Tibial nerve (tissue), 4 donors: Measurements from ENCODE around the gene AMIGO3. TPM values are rescaled to one million over a fixed set of nuclear protein-coding genes. Genes with fewer than 3 reads are reported as not detected.

Source experiments
- DNase-seq, 2 donors: peaks; one replicate each; pipeline ENCODE4 v3.0.0-alpha.2; 2019; ENCODE audit warnings: low spot score in 2 of 2
- H3K27ac ChIP-seq, 4 donors: fragments of 200-600 bp; sonication (generic) in 3 of 4; one replicate each; pipeline ENCODE4 v1.5.1; 2017 to 2019; ENCODE audit warnings: mild to moderate bottlenecking in 1 of 4
- H3K27me3 ChIP-seq, 2 donors: fragments of 200-600 bp; sonication (generic) in 1 of 2; one replicate each; pipeline versions ENCODE4 v1.5.1 to v1.6.0; 2017 to 2019
- H3K36me3 ChIP-seq, 3 donors: fragments of 200-600 bp; sonication (generic); one replicate each; pipeline ENCODE4 v1.5.1; 2018 to 2019
- H3K4me1 ChIP-seq, 4 donors: fragments of 200-600 bp; sonication (generic) in 3 of 4; one replicate each; pipeline ENCODE4 v1.5.1; 2017 to 2019
- H3K4me3 ChIP-seq, 4 donors: fragments of 200-600 bp; sonication (generic) in 3 of 4; one replicate each; pipeline ENCODE4 v1.5.1; 2017 to 2019; ENCODE audit warnings: mild to moderate bottlenecking in 1 of 4, moderate library complexity in 1 of 4
- H3K9me3 ChIP-seq, 4 donors: fragments of 200-600 bp; sonication (generic) in 3 of 4; one replicate each; pipeline ENCODE4 v1.5.1; 2017 to 2019
- EP300 ChIP-seq, 2 donors: sonication (generic); formaldehyde crosslinking; IDR thresholded peaks; one replicate each; pipeline ENCODE4 v1.6.1; 2017; ENCODE audit warnings: antibody characterized with exemption in 2 of 2, mild to moderate bottlenecking in 1 of 2
- POLR2A ChIP-seq, 2 donors: fragments of 450-650 bp; IDR thresholded peaks; one replicate each; pipeline ENCODE4 v1.6.1; 2017; ENCODE audit warnings: antibody characterized with exemption in 2 of 2, mild to moderate bottlenecking in 2 of 2, moderate library complexity in 2 of 2
- WGBS, 2 donors: methylation state at CpG; one replicate each; pipeline ENCODE4 v1.1.5; 2018; 5-methylcytosine and 5-hydroxymethylcytosine counted together
- total RNA-seq, 4 donors: library from RNA; depleted of rRNA; stranded (reverse); fragments of >200 nt; gene quantifications; one replicate each; pipeline ENCODE4 v1.1.0, GENCODE V29; 2016
- TF ChIP-seq, protein P1 (sequence below), 5 experiments: fragments of 200-600 bp in 3 of 5; fragments of 450-650 bp in 2 of 5; sonication (generic) in 3 of 5; IDR thresholded peaks; one replicate each; pipeline ENCODE4 v1.5.1; 2016 to 2019; ENCODE audit warnings: antibody characterized with exemption in 5 of 5, mild to moderate bottlenecking in 3 of 5, moderate library complexity in 2 of 5

AMIGO3 gene
- total RNA-seq, 4 donors from 2014 or later, result 2.1 to 4.2 TPM; not detected in 2

GRCh38 chr3:49745986-49746385 lies 26.5 kb upstream of the AMIGO3 start:
- no peak for DNase-seq
- Histone ChIP-seq H3K27ac (no peak overlapping the region), H3K4me3 (no peak overlapping the region), H3K4me1 (peaks cover 0 to 31% (median 0%) of the 10 kb centered on the region in 4 donors), H3K36me3 (peaks cover 0 to 50% (median 6%) of the 10 kb centered on the region in 3 donors), H3K9me3 (no peaks in the 10 kb centered on the region), H3K27me3 (no peaks in the 10 kb centered on the region)
- TF ChIP-seq POLR2A (IDR thresholded peaks at IDR 0.05) (no peak), EP300 (IDR thresholded peaks at IDR 0.05) (no peak)
- TF ChIP-seq, protein P1, sequence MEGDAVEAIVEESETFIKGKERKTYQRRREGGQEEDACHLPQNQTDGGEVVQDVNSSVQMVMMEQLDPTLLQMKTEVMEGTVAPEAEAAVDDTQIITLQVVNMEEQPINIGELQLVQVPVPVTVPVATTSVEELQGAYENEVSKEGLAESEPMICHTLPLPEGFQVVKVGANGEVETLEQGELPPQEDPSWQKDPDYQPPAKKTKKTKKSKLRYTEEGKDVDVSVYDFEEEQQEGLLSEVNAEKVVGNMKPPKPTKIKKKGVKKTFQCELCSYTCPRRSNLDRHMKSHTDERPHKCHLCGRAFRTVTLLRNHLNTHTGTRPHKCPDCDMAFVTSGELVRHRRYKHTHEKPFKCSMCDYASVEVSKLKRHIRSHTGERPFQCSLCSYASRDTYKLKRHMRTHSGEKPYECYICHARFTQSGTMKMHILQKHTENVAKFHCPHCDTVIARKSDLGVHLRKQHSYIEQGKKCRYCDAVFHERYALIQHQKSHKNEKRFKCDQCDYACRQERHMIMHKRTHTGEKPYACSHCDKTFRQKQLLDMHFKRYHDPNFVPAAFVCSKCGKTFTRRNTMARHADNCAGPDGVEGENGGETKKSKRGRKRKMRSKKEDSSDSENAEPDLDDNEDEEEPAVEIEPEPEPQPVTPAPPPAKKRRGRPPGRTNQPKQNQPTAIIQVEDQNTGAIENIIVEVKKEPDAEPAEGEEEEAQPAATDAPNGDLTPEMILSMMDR (IDR thresholded peaks at IDR 0.05), result no peak
- 77 to 91% methylated on average over 2 of the region's 2 CpGs for WGBS, 2 donors

- no peak for DNase-seq
- Histone ChIP-seq H3K4me1 (peaks cover 0 to 5% (median 0%) of the 10 kb centered on the region in 4 donors), H3K27me3 (no peaks in the 10 kb centered on the region), H3K27ac (no peak overlapping the region), H3K4me3 (no peak overlapping the region), H3K36me3 (peaks cover 0 to 58% (median 8%) of the 10 kb centered on the region in 3 donors), H3K9me3 (no peaks in the 10 kb centered on the region)
- TF ChIP-seq POLR2A (IDR thresholded peaks at IDR 0.05) (no peak), EP300 (IDR thresholded peaks at IDR 0.05) (no peak)
Observed at GRCh38 chr3:49740427-49740826, 20.9 kb upstream of the AMIGO3 start.

- no peak for DNase-seq
- TF ChIP-seq POLR2A (IDR thresholded peaks at IDR 0.05), result no peak
- 96% methylated on average over 11 of the region's 11 CpGs for WGBS, 2 donors
Observed at GRCh38 chr3:49738067-49738713, 18.7 kb upstream of the AMIGO3 start.

DNA sequence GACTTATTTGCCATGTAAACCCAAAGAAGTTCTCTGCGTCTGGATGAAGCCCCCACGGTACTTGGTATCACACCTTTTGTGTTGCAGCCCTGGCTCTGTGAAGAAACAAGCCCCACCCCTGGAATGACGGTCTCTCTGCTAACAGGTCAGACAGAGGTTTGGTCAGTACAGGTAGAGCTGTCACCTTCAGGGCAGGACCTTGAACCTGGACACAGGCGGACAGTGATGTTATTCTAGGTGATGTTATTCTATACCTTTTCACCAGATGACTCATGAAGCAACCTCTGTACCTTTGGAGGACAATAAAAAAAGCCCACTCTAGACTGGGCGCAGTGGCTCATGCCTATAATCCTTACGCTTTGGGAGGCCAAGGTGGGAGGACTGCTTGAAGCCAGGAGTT lies 15.3 kb upstream of the AMIGO3 start:
- DNase-seq, result no peak
- Histone ChIP-seq H3K4me3 (no peak overlapping the region), H3K27ac (no peak overlapping the region), H3K4me1 (peaks cover 0 to 15% (median 0%) of the 10 kb centered on the region in 4 donors), H3K36me3 (peaks cover 0 to 79% (median 17%) of the 10 kb centered on the region in 3 donors), H3K9me3 (no peaks in the 10 kb centered on the region), H3K27me3 (no peaks in the 10 kb centered on the region)
- TF ChIP-seq EP300 (IDR thresholded peaks at IDR 0.05) (no peak), POLR2A (IDR thresholded peaks at IDR 0.05) (no peak)
- TF ChIP-seq, protein P1 (IDR thresholded peaks at IDR 0.05), result no peak
- WGBS, 2 donors, result 81 to 86% methylated on average over 5 to 6 of the region's 6 CpGs

More at GRCh38 chr3:49738067-49738713, 18.7 kb upstream of the AMIGO3 start:
- Histone ChIP-seq H3K4me1 (peaks cover 0 to 15% (median 0%) of the 10 kb centered on the region in 4 donors), H3K27ac (no peak overlapping the region), H3K36me3 (peaks cover 0 to 59% (median 8%) of the 10 kb centered on the region in 3 donors), H3K4me3 (no peak overlapping the region), H3K27me3 (no peaks in the 10 kb centered on the region), H3K9me3 (no peaks in the 10 kb centered on the region)

DNA sequence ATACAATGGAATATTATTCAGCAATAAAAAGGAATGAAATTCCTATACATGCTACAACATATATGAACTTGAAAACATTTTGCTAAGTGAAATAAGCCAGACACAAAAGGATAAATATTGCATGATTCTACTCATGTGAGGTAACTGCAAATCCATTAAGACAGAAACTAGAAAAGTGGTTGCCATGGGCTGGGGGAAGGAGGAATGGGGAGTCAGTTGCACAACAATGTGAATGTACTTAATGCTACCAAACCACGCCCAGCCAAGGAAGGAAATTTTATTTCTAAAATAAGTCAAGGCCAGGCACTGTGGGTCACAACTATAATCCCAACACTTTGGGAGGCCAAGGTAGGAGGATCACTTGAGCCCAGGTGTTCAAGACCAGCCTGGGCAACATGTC lies 14.1 kb upstream of the AMIGO3 start:
- DNase-seq, result no peak
- Histone ChIP-seq H3K4me1 (peaks cover 0 to 15% (median 0%) of the 10 kb centered on the region in 4 donors), H3K36me3 (peaks cover 0 to 84% (median 17%) of the 10 kb centered on the region in 3 donors), H3K27ac (no peak overlapping the region), H3K27me3 (no peaks in the 10 kb centered on the region), H3K9me3 (no peaks in the 10 kb centered on the region), H3K4me3 (no peak overlapping the region)
- 95 to 97% methylated on average over 1 of the region's 1 CpG for WGBS, 2 donors
- TF ChIP-seq, protein P1 (IDR thresholded peaks at IDR 0.05), result no peak
- no peak for TF ChIP-seq POLR2A (IDR thresholded peaks at IDR 0.05)
- TF ChIP-seq EP300 (IDR thresholded peaks at IDR 0.05), result no peak

- DNase-seq, result no peak
- Histone ChIP-seq H3K27me3 (no peaks in the 10 kb centered on the region), H3K9me3 (no peaks in the 10 kb centered on the region), H3K27ac (no peak overlapping the region), H3K36me3 (peaks cover 0 to 84% (median 13%) of the 10 kb centered on the region in 3 donors), H3K4me3 (no peak overlapping the region), H3K4me1 (peaks cover 0 to 15% (median 0%) of the 10 kb centered on the region in 4 donors)
- WGBS, 2 donors, result 86 to 90% methylated on average over 11 of the region's 11 CpGs
- TF ChIP-seq POLR2A (IDR thresholded peaks at IDR 0.05) (no peak), EP300 (IDR thresholded peaks at IDR 0.05) (no peak)
- TF ChIP-seq, protein P1 (IDR thresholded peaks at IDR 0.05), result no peak
Observed at GRCh38 chr3:49732597-49732996, 13.1 kb upstream of the AMIGO3 start.
